Mesodermal cell (in vitro differentiated cells): Measurements from ENCODE around the gene SLC16A4.

Experiments used
- H3K27ac ChIP-seq: 2 replicates; pipeline ENCODE4 v1.7.0; 2013; ENCODE audit warnings: mild to moderate bottlenecking, low read depth, low read length, moderate library complexity; ENCODE audit not compliant: severe bottlenecking
- H3K36me3 ChIP-seq: 2 replicates; pipeline ENCODE4 v1.7.1; 2013; ENCODE audit warnings: mild to moderate bottlenecking, low read length, moderate library complexity; ENCODE audit not compliant: control insufficient read depth, insufficient read depth
- H3K4me1 ChIP-seq: one replicate; pipeline ENCODE4 v1.7.1; 2013; ENCODE audit warnings: mild to moderate bottlenecking, low read length; ENCODE audit not compliant: insufficient read depth, control insufficient read depth, poor library complexity, severe bottlenecking
- H3K4me3 ChIP-seq: 2 replicates; pipeline ENCODE4 v1.7.0; 2013; ENCODE audit warnings: low read length, control low read depth, mild to moderate bottlenecking; ENCODE audit not compliant: insufficient read depth, poor library complexity, severe bottlenecking; ENCODE audit errors: extremely low read depth
- H3K9me3 ChIP-seq: 2 replicates; pipeline ENCODE4 v1.7.1; 2013; ENCODE audit warnings: mild to moderate bottlenecking, low read length, moderate library complexity; ENCODE audit not compliant: control insufficient read depth
- WGBS, 2 experiments: methylation state at CpG; one replicate each; pipeline ENCODE4 v1.1.5; 2013; ENCODE audit warnings: missing lambda C conversion rate in 2 of 2; ENCODE audit not compliant: insufficient coverage in 2 of 2; 5-methylcytosine and 5-hydroxymethylcytosine counted together

Gene SLC16A4

DNA sequence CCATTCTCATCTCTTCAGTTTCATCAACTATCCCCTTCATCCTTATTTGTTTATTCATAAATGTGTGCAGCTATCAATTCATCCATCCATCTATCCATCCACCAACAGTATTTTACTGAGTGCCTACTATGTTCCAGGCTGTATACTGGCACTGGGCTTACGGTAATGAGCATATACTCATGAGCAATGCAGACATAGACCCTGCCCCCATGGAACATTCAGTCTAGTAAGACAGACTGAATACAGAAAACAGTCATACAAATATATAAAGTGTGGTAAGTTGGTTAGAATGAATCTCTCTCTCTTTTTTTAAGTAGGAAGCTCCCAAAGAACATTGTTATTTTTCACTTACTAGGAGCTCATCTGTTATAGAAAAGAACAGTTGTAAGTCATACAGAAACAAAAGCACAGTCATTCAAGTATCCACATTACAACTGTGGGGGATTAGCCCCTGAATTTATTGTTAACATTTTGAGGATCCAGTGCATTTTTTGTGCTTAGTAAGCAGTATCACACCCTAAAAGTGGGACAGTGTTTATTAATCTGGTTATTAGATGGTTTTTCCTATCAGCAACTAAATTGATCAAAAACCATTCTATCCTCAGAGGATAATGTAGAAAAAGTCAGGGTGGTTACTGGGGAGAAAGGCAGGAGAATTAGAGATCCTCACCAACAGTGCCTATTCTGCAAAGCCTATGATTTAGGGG, 3.6 kb downstream of the SLC16A4 start:
- Histone ChIP-seq H3K27ac (no peak overlapping the region), H3K36me3 (peaks cover 29% of the 10 kb centered on the region), H3K4me1 (peaks cover 17% of the 10 kb centered on the region), H3K4me3 (no peak overlapping the region), H3K9me3 (no peaks in the 10 kb centered on the region)
- no CpG with 5 or more reads among the region's 1 CpG for WGBS, 2 experiments

DNA sequence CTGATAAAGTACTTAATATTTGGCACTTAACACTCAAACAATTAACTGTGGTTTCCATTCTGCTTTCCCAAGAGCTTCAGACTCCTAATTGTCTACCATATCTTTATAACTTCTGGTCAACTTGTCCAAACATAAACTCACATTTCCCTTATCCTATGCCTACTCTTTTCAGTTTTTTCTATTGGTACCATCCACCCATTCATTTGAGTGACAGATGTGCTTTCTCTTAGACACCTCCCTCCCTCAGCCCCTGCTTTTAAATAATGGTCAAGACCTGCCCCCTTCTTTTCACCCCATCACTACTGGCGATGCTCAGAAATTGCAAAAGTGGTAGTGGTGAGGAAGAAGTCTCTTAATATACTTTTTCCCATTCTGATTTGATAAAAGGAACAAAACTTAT, 5.5 kb downstream of the SLC16A4 start:
- peaks cover 34% of the 10 kb centered on the region for H3K36me3 ChIP-seq
- H3K27ac ChIP-seq, result no peak overlapping the region
- H3K9me3 ChIP-seq, result no peaks in the 10 kb centered on the region
- no peak overlapping the region for H3K4me3 ChIP-seq
- no CpG with 5 or more reads among the region's 1 CpG for WGBS, 2 experiments
- peaks cover 5% of the 10 kb centered on the region for H3K4me1 ChIP-seq

DNA sequence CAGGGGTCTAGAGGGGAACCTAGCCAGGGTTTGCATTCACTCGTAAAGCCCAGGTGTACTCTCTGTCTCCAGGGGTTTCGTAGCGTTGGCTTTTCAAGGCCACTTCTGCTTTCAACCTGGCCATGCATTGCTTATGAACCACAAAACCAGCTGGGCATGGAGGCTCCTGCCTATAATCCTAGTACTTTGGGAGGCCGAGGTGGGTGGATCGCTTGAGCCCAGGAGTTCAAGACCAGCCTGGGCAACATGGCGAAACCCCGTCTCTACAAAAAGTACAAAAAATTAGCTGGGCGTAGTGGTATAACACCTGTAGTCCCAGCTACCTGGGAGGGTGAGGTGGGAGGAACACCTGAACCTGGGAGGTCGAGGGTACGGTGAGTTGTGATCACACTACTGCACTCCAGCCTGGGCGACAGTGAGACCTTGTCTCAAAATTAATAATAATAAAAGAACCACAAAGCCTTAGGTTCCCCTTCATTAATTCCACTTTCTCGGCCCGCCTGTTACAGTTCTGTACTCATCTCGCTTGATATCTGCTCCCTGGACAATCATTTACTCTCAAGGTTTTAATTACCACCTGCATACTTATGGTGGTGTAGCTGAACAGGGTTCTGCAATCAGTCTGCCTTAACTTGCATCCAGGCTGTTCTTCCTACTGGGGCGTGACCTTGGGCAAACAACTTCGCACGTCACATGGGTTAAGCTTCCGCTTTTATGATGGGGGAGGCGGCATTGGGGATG, 6.1 kb downstream of the SLC16A4 start:
- WGBS, 2 experiments, result 95 to 100% methylated on average over 11 of the region's 19 CpGs
- peaks cover 34% of the 10 kb centered on the region for H3K36me3 ChIP-seq

DNA sequence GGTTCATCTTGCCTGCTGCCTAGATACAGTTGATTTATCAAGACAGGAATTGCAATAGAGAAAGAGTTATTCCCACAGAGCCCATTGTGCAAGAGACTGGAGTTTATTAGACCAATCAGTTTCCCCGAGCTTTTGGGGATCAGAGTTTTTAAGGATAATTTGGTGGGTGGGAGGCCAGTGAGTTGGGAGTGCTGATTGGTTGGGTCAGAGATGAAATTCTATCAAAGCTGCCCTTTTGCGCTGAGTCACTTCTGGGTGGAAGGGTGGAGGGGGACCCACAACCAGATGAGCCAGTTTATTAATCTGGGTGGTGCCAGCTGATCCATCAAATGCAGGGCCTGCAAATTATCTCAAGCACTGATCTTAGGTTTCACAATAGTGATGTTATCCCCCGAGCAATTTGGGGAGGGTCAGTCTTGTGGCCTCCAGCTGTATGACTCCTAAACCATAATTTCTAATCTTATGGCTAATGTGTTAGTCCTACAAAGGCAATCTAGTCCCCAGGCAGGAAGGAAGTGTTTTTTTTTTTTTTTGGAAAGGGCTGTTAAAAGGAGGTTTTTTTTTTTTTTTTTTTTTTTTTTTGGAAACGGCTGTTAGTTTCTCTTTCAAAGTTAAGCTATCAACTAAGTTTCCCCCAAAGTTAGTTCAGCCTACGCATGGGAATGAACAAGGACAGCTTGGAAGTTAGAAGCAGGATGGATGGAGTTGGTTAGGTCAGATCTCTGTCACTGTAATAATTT, 7.4 kb downstream of the SLC16A4 start:
- Histone ChIP-seq H3K27ac (no peak overlapping the region), H3K36me3 (peaks cover 44% of the 10 kb centered on the region), H3K4me3 (no peak overlapping the region), H3K9me3 (no peaks in the 10 kb centered on the region), H3K4me1 (no peaks in the 10 kb centered on the region)
- WGBS, 2 experiments, result 100% methylated on average over 2 of the region's 5 CpGs

More for the DNA sequence above, 6.1 kb downstream of the SLC16A4 start:
- no peaks in the 10 kb centered on the region for H3K9me3 ChIP-seq
- no peak overlapping the region for H3K27ac ChIP-seq
- no peak overlapping the region for H3K4me3 ChIP-seq
- no peaks in the 10 kb centered on the region for H3K4me1 ChIP-seq

DNA sequence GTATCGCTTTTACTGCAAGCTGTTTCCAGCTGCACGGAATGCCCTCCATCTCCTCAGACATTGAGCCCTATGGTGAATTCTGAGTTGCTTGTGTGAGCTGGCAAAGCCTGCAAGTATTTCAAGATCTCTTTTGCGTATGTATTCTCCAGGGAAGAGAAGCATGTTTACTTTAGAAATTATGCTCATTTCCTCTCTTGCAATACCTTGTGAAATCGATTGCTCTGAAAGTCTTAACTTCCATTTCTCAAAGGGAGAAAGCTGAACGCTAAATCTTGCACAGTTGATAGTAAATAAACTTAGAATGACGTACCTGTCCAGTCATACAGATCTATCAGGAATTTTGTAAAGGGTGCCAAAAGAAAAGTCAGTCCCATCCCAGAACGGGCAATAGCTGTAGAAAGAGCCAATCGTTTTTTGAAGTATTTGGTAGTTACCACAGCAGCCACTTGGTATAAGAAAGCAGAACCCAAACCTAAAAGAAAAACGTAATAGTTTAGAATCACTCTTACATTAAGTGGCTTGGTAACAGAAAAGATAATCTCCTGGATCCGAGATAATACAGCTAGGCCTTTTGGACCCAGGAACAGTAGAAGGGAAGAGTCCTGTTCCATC, 10.0 kb downstream of the SLC16A4 start:
- 93 to 96% methylated on average over 4 to 7 of the region's 10 CpGs for WGBS, 2 experiments
- no peak overlapping the region for H3K4me3 ChIP-seq
- no peak overlapping the region for H3K27ac ChIP-seq
- H3K9me3 ChIP-seq, result no peaks in the 10 kb centered on the region
- H3K4me1 ChIP-seq, result no peaks in the 10 kb centered on the region
- peaks cover 52% of the 10 kb centered on the region for H3K36me3 ChIP-seq

DNA sequence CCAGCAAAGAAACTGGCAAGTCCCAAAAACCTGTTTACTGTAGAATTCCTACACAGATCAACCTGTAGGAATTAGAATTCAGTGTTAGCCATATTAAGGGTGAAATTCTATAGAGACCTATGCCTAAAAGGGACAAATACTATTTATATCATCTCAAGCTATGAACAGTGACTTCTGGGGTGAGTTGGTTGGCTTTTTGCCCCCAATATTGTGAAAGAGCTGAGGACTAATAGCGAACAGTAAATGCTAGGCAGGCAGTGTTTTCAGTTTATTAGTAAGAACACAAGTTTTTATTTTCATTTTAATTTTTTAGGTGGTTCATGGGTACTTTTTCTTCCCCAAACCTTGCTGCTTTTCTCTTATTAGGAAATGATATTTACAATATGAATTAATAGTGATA, 15.3 kb downstream of the SLC16A4 start:
- WGBS, 2 experiments, result no CpG with 5 or more reads among the region's 1 CpG
- Histone ChIP-seq H3K4me3 (no peak overlapping the region), H3K36me3 (peaks cover 69% of the 10 kb centered on the region), H3K27ac (no peak overlapping the region), H3K9me3 (no peaks in the 10 kb centered on the region), H3K4me1 (no peaks in the 10 kb centered on the region)

DNA sequence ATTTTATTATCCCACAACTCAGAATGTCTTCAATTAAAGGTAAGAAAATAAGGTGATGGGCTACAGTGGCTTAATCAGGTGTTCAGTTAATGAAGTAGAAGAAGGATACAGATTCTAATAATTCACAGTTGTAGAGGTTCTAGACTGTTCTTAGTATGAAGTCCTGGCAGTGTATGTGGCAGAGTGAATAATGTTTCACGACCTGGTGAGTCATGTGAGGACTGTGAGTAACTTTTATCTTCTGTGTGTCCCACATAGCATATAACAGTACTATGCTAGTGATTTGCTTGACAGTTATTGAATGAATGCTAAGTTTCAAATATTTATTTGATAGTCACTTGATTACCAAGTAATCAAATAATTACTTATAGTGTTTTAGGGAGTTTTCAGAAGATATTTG, 20.0 kb downstream of the SLC16A4 start:
- no peak overlapping the region for H3K27ac ChIP-seq
- peaks cover 55% of the 10 kb centered on the region for H3K36me3 ChIP-seq
- H3K4me1 ChIP-seq, result no peaks in the 10 kb centered on the region
- no CpG with 5 or more reads among the region's 1 CpG for WGBS, 2 experiments
- no peaks in the 10 kb centered on the region for H3K9me3 ChIP-seq
- no peak overlapping the region for H3K4me3 ChIP-seq

DNA sequence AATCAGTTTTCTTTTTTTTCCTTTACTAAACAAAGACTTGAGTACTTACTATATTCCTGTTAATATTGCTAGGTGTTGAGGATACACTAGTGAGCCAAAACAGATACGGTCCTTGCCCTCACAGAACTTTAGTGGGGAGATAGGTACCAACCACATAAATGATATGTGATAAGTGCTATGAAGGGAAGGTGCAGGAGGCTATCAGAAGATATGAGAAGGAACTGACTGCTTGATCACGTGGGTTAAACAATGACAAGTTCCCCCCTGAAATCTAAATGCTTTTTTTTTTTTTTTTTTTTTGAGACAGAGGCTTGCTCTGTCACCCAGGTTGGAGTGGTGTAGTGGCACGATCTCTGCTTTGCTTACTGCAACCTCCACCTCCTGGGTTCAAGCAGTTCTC, 26.6 kb downstream of the SLC16A4 start:
- H3K4me3 ChIP-seq, result no peak overlapping the region
- no peaks in the 10 kb centered on the region for H3K4me1 ChIP-seq
- H3K9me3 ChIP-seq, result no peaks in the 10 kb centered on the region
- H3K27ac ChIP-seq, result no peak overlapping the region
- WGBS, 2 experiments, result 100% methylated on average over 1 of the region's 3 CpGs
- peaks cover 53% of the 10 kb centered on the region for H3K36me3 ChIP-seq

DNA sequence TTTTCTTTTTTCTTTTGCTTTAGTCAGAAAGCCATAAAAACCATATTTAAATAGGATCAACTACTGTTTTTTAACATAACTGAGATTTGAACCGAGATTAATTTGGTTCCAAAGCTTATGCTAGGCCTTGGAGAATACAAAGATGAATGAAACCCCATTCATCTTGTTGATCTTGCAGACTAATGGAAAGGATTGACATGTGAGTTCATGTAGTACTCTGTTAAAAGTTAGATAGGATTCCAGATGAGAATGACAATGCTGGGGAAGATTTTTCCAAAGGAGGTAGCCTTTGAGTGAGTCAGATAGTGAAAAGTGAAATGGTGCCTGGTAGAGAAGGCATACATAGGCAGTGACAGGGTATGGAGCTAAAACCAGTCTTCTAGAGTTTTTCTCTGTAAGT, 29.0 kb downstream of the SLC16A4 start:
- Histone ChIP-seq H3K27ac (no peak overlapping the region), H3K4me3 (no peak overlapping the region), H3K4me1 (no peaks in the 10 kb centered on the region), H3K36me3 (peaks cover 51% of the 10 kb centered on the region), H3K9me3 (no peaks in the 10 kb centered on the region)
- WGBS, 2 experiments, result 100% methylated on average over 1 of the region's 1 CpG

DNA sequence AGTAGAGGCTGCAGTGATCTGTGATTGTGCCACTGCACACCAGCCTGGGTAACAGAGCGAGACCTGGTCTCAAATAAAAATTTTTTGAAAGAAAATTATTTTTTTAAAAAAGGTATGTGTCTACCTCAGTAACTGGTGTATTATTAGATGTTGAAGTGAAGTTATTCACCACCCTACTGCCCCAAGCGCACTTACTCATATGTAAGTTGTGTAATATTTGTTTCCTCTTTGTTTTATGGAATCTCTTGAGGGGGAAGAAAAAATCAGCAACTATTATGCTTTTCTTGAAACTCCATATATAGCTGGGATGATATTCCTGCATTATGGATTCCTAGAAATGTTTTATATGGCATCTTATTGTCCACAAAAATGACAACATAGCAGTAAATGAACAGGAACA, 30.4 kb downstream of the SLC16A4 start:
- H3K4me3 ChIP-seq, result no peak overlapping the region
- WGBS, 2 experiments, result no CpG with 5 or more reads among the region's 2 CpGs
- no peaks in the 10 kb centered on the region for H3K4me1 ChIP-seq
- H3K27ac ChIP-seq, result no peak overlapping the region
- peaks cover 54% of the 10 kb centered on the region for H3K36me3 ChIP-seq
- no peaks in the 10 kb centered on the region for H3K9me3 ChIP-seq
